Progenitor cell of endocrine pancreas (in vitro differentiated cells): ENCODE measurements around the gene ECI1. TPM values are rescaled to one million over a fixed set of nuclear protein-coding genes. Genes with fewer than 3 reads are reported as not detected.

ENCODE experiments used
- DNase-seq: peaks from one replicate; pipeline ENCODE4 v3.0.0; 2021; ENCODE audit warnings: low spot score; ENCODE audit not compliant: unreplicated experiment
- H3K27ac Mint-ChIP-seq: 2 replicates; pipeline ENCODE4 v1.8.0; 2021; ENCODE audit warnings: mild to moderate bottlenecking, moderate library complexity, mixed read lengths
- H3K27me3 Mint-ChIP-seq: 2 replicates; pipeline ENCODE4 v1.8.0; 2021; ENCODE audit warnings: mixed read lengths
- H3K36me3 Mint-ChIP-seq: 2 replicates; pipeline ENCODE4 v1.8.0; 2022; ENCODE audit warnings: mixed read lengths; ENCODE audit not compliant: insufficient read depth
- H3K4me1 Mint-ChIP-seq: 2 replicates; pipeline ENCODE4 v1.8.0; 2021; ENCODE audit warnings: low read depth, mixed read lengths
- H3K4me3 Mint-ChIP-seq: 2 replicates; pipeline ENCODE4 v1.8.0; 2021; ENCODE audit warnings: low read depth, mild to moderate bottlenecking, moderate library complexity, mixed read lengths
- H3K9me3 Mint-ChIP-seq: 2 replicates; pipeline ENCODE4 v1.8.0; 2021; ENCODE audit warnings: low read depth, mixed read lengths
- CTCF ChIP-seq: fragments of 200-600 bp; sonication (generic); IDR thresholded peaks from one replicate; pipeline ENCODE4 v1.5.0; 2021; ENCODE audit warnings: antibody characterized with exemption, mild to moderate bottlenecking; ENCODE audit not compliant: unreplicated experiment
- total RNA-seq: library from RNA; stranded (reverse); gene quantifications from 2 replicates; pipeline ENCODE4 v1.2.1, GENCODE V29; 2021

ECI1 gene
- total RNA-seq, 1 donor from 2014 or later, result 72.6 TPM

DNA sequence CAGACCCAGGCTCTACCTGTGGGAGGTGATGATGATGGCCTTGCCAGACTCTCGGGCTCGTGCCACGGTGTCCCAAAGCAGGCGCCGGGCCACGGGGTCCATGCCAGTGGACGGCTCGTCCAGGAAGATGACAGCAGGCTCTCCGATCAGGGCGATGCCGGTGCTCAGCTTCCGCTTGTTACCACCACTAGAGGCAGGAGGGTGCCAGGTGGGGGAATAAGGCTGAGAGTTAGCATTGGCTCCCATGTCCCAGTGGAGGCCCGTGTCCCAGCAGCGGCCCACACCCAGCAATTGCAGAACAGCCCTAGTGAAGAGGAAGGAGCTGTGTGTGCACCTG, 26.9 kb upstream of the ECI1 start:
- Mint-ChIP-seq H3K9me3 (no peaks in the 10 kb centered on the region), H3K27ac (no peak overlapping the region), H3K36me3 (no peaks in the 10 kb centered on the region), H3K27me3 (peaks cover 5% of the 10 kb centered on the region), H3K4me1 (no peaks in the 10 kb centered on the region), H3K4me3 (no peak overlapping the region)
- peak; percentile 24 for TF ChIP-seq CTCF
- DNase-seq, result no peak

- no peak overlapping the region for H3K27ac Mint-ChIP-seq
- DNase-seq, result no peak
- H3K4me3 Mint-ChIP-seq, result no peak overlapping the region
- TF ChIP-seq CTCF, result no peak
- H3K4me1 Mint-ChIP-seq, result no peaks in the 10 kb centered on the region
- H3K9me3 Mint-ChIP-seq, result no peaks in the 10 kb centered on the region
- peaks cover 5% of the 10 kb centered on the region for H3K27me3 Mint-ChIP-seq
- H3K36me3 Mint-ChIP-seq, result no peaks in the 10 kb centered on the region
Observed at GRCh38 chr16:2277466-2278271, 26.3 kb upstream of the ECI1 start.

DNA sequence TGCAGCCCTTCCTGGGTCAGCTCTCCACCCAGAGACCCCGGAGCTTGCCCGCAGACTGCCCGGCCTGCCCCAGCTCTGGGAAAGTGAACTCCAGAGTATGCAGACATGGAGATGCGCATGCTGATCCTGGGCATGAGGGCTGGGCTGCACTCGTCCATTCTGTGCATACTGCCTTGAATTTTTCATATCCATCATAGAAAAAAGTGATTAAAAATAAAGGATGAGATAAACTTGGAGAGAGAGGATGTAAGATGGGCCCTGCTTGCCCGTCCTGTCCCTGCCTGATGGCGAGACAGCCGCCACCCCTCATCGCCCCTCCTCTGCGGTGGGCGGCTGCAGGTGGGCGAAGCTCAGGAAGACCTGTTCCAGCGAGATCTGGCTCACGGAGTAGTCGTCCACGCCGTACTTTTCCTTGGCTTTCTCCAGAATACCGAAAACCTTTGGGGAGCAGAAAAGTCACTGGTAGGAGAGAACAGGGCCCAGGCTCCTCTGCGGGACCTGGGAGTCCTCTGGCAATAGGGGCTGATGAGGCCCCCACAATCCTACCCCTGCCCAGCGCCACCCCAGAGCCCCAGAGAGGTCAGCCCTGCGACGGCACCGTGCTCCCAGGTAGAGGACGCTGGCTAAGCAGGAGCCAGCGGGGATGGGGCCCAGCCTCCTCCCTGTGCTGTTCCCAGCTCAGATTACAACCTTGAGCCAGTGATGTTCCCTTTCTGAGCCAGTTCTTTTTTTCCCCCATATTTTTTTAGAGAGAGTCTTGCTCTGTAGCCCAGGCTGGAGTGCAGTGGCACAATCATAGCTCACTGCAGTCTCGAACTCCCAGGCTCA, 25.2 kb upstream of the ECI1 start:
- H3K27me3 Mint-ChIP-seq, result peaks cover 5% of the 10 kb centered on the region
- H3K27ac Mint-ChIP-seq, result no peak overlapping the region
- no peaks in the 10 kb centered on the region for H3K36me3 Mint-ChIP-seq
- TF ChIP-seq CTCF, result no peak
- H3K4me1 Mint-ChIP-seq, result no peaks in the 10 kb centered on the region
- H3K4me3 Mint-ChIP-seq, result no peak overlapping the region
- no peaks in the 10 kb centered on the region for H3K9me3 Mint-ChIP-seq
- DNase-seq, result no peak

- peaks cover 5% of the 10 kb centered on the region for H3K27me3 Mint-ChIP-seq
- H3K27ac Mint-ChIP-seq, result peak overlapping the region; percentile 24
- H3K9me3 Mint-ChIP-seq, result no peaks in the 10 kb centered on the region
- TF ChIP-seq CTCF, result no peak
- H3K4me3 Mint-ChIP-seq, result no peak overlapping the region
- no peak for DNase-seq
- H3K36me3 Mint-ChIP-seq, result no peaks in the 10 kb centered on the region
- no peaks in the 10 kb centered on the region for H3K4me1 Mint-ChIP-seq
Observed at GRCh38 chr16:2275476-2276367, 24.3 kb upstream of the ECI1 start.

DNA sequence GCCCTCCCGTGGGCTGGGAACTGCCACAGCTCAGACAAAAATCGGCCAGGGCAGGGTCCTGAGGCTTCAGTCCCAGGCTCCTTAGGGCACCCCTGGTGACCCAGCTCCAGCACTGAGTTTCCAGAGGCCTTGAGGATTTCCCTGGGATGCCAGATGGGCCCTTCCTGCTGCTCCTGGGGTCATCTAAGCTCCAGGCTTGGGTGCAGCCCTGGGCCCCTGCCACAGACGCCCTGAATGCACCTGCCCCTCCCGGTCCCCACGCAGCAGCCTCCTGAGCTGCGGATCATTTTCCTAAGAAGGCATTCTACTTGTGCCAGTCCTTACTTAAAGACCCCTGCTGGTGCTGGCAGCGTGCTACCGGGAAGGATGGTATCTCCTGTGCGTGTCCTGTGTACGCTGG, 22.5 kb upstream of the ECI1 start:
- Mint-ChIP-seq H3K4me1 (peaks cover 4% of the 10 kb centered on the region), H3K27me3 (no peaks in the 10 kb centered on the region), H3K36me3 (no peaks in the 10 kb centered on the region), H3K27ac (no peak overlapping the region), H3K4me3 (no peak overlapping the region), H3K9me3 (no peaks in the 10 kb centered on the region)
- no peak for DNase-seq
- TF ChIP-seq CTCF, result no peak
